EL (cell line): ENCODE data around the gene PNMA6E.

ENCODE experiments used
- DNase-seq: peaks from one replicate; pipeline ENCODE4 v3.0.0-alpha.2; 2016

Gene PNMA6E

DNA sequence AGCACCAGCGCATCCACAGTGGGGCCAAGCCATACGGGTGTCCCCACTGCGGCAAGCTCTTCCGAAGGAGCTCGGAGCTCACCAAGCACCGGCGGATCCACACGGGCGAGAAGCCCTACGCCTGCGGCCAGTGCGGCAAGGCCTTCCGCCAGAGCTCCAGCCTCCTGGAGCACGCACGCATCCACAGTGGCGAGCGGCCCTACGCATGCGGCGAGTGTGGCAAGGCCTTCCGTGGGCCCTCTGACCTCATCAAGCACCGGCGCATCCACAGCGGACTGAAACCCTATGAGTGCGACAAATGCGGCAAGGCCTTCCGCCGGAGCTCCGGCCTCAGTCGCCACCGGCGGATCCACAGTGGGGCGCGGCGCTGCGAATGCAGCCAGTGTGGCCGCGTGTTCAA is 53.6 kb downstream of the PNMA6E start:
- DNase-seq: no peak
